Glomerular endothelial cell (primary cell): ENCODE data around the gene ARL8B. TPM values are rescaled to one million over a fixed set of nuclear protein-coding genes. Genes with fewer than 3 reads are reported as not detected.
"Not testable (repeated sequence)": the region's sequence is repeated elsewhere in the genome, so short reads cannot be mapped to it uniquely, and the experiment has no call there.

Source experiments
- DNase-seq: peaks from one replicate; pipeline ENCODE4 v3.0.0-alpha.2; 2011; ENCODE audit warnings: low read depth, low spot score; ENCODE audit errors: extremely low read depth
- total RNA-seq: library from RNA; depleted of rRNA; stranded (reverse); fragments of >200 nt; gene quantifications from 2 replicates; pipeline ENCODE4 v1.2.3, GENCODE V29; 2015

ARL8B gene
- total RNA-seq, 1 donor from 2014 or later: 50.8 TPM

DNA sequence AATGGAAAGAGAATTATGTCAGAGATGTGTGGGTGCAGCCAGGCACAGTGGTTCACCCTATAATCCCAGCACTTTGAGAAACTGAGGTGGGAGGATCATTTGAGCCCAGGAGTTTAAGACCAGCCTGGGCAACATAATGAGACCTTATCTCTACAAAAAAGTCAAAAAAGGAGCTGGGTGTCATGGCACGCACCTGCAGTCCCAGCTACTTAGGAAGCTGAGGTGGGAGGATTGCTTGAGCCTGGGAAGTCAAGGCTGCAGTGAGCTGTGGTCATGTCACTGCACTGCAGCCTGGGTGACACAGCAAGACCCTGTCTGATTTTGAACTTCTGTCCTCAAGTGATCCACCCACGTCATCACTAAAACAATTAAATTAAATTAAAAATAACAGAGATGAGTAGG lies 15.2 kb upstream of the ARL8B start:
- not testable (repeated sequence) for DNase-seq

DNA sequence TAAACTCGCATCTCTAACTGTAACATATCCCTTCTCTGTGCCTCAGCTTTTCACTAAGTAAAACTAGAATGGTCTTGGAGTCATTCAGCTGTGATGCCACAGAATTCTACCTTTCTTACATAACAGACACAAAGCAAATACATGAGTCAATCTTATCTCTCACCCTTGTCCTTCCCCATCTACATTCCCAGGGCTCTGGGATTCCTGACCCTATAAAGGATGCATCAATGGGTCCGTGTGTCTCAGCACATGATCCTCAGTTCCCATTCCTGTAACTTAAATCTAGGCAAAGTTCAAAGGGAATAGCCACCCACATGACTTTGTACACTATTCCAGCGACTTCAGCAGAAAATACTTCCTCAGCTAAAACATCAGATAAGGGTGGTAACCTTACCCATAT lies 11.8 kb upstream of the ARL8B start:
- no peak for DNase-seq

DNA sequence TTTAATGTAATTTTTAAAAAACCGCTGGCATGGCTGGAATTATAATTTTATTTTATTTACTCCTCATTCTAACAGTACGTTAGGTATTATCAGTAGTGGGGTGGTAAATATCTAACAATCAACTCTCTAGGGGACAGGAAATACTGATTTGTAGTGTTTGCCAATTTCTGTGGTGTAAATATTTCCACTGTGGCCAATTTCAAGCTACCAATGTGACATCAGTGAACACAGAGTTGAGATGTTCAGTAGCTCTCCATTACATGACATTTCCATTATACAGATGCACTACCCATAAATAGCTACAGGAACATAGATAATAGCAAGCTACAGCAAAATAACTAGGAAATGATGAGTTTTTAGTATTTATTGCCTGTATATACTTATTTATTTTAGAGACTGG lies 10.0 kb upstream of the ARL8B start:
- DNase-seq: no peak

DNA sequence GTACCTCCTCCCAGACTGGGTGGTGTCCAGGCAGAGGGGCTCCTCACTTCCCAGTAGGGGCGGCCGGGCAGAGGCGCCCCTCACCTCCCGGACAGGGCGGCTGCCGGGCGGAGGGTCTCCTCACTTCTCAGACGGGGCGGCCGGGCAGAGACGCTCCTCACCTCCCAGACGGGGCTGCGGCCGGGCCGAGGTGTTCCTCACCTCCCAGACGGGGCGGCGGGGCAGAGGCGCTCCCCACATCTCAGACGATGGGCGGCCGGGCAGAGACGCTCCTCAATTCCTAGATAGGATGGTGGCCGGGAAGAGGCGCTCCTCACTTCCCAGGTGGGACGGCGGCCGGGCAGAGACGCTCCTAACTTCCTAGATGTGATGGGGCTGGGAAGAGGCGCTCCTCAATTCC lies 8.4 kb upstream of the ARL8B start:
- not testable (repeated sequence) for DNase-seq

DNA sequence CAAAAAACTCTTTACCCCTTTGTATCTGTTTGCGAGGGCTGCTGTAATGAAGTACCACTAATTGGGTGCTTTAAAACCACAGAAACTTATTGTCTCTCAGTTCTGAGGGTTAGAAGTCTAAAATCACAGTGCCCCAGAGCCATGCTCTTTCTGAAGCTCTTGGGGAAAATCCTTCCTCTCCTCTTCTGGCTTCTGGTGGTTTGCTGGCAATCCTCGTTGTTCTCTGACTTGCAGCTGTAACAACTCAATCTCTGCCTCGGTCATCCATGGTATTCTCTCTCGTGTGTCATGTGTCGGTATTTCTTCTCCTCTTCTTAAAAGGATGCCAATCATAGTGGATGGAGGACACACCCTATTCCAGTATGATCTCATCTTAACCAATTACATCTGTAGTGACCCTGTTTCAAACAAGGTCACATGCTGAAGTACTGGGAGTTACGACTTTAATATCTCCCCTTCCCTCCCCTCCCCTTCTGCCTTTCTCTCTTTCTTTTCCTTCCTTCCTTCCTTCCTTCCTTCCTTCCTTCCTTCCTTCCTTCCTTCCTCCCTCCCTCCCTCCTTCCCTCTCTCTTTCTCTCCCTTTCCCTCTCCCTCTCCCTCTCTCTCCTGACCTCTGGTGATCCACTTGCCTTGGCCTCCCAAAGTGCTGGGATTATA lies 6.5 kb upstream of the ARL8B start:
- DNase-seq: no peak

DNA sequence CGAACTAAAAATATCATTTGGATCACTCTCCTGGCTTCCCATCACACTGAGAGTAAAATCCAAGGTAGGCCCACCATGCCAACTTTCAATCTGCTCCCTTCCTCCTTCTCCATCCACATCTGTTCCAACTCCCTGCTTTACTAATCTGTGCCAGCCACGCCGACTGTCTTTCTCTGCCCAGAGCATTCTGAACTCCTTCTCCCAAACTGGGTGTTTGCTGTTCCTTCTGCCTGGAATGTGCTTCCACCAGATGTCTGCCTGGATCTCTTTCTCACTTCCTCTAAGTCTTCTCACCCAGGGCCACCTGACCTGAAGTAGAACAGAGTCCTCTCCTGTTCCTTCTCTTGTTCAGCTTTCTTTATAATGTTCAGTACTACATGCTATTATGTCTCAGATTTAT lies 5.6 kb upstream of the ARL8B start:
- no peak for DNase-seq

DNA sequence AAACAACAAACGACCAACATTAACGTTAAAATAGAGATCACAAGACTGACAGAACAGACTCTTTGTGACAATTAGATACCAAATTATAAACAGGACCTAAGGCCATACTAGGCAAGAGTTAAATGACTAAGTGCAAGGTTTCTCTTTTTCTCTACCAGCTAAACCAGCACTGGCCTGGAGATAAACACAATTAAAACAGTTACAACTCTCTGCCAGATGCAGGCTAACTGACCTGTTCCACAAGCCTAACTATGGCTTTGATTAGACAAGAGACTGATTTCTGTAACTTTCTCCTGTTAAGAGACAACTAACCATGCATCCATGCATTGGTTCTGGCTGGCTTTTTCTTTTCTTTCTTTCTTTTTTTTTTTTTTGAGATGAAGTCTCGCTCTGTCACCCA lies 1.6 kb upstream of the ARL8B start:
- DNase-seq: no peak

DNA sequence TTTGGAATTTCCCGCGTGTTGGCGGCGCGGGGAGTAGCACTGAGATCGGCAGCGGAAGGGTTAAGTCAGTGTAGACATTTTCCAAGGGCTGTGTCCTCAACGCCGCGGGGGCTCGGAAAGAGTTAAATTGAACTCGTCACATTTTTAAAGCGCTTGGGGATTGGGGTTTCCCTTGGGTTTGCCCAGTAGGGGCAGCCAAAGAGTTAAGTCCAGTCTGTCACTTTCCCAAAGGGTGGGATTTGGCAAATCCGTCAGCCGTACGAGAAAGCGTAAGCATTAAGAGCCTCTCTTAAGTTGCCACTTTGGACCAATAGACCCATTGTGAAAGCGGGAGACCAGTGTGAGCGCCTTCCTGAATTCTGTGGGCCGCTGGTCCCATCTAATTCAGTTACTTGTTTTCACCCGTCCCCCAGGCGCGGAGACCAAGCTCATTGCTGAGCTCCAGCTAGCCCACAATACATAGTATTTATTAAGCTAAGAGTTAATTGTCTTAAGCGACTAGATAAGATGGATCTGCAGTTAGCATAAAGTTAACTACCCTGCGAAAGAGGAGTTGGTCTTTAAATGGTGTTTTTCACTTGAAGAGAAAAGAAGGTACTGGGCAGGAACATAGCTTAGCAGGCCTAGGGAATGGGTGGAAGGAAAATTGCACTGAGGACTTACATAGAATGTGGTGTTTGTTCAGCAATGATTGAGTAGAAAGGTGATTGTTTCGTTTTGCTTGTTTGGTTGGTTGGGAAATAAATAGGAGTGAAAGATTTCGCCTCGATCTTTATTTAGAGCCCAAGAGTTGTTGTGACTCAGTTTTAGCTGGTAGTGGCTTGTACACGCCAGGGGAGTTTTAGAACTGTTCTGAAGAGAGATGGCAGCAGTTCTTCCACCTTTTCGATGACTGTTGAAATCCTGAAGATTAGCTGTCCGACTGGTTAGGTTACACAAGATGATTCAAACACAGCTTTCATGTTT lies 932 bp downstream of the ARL8B start:
- DNase-seq: no peak

DNA sequence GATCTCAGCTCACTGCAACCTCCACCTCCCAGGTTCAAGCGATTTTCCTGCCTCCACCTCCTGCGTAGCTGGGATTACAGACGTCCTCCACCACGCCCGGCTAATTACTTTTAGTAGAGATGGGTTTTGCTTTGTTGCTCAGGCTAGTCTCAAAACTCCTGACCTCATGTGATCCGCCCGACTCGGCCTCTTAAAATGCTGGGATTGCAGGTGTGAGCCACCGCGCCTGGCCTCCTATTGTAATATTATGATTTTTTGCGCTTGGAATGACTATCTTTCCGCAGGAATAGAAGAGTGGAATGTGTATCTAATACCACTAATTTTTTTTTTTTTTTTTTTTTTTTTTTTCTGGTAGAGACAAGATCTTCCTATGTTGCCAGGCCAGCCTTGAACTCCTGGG lies 1.8 kb downstream of the ARL8B start:
- no peak for DNase-seq

DNA sequence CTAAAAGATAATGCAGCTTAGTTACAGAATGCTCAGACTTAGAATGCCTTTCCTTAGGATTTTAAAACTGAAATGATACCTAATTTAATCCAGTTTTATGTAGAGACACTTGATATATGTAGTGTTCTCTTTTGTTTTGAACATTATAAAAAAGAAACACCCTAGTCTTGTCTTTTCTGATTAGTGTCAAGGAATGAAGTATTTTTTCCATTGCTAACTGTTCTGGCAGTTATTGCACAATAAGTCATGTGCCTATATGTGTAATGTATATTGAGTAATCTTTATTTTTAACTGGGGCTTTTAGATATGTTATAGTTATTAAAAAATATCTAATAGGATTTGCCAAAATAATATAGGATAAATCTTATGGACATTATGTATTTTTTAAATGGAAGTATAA lies 4.5 kb downstream of the ARL8B start:
- DNase-seq: no peak

DNA sequence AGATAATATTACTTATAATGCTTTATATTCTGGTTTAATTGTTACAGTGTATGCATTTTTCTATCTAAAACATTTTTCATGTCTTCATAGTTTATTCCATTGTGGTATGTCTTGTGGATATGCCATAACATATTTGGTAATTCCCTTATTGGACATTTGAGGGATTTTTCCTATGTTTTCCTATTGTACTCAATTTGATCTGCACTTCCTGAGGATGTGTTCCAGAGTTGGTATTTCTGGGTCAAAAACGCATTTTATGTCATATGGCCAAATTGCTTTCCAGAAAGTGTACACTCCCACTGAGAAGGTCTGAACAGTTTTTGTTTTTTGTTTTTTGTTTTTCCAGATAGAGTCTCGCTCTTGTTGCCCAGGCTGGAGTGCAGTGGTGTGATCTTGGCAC lies 6.8 kb downstream of the ARL8B start:
- DNase-seq: no peak

DNA sequence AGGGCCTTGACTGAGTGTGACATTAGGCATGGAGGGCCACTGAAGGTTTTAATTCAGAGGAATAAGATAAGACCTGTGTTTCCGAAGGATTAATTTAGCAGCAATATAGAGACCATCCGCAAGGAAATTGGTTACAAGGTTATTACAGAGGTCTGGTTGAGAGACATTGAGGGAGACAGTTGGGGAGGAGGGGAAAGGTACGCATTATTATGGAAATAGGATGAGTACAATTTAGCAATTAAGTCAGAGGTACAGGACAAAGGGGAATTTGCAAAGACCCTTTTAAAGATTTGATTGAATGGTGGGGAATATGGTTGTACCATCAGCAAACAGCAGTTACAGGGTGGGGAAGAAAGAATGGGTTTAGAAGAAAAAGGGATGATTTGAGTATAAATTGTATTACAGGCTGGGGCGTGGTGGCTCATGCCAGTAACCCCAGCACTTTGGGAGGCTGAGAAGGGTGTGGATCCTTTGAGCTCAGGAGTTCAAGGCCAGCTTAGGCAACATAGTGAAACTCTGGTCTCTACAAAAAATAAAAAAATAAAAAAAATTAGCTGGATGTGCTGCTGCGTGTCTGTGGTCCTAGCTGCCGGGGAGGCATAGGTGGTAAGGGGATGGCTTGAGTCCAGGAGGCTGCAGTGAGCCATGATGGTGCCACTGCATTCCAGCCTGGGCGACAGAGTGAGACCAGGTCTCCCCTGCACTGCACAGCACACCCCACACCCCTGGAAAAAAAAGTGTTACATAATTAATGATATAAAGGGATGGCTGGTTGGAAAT lies 11.3 kb downstream of the ARL8B start:
- no peak for DNase-seq

DNA sequence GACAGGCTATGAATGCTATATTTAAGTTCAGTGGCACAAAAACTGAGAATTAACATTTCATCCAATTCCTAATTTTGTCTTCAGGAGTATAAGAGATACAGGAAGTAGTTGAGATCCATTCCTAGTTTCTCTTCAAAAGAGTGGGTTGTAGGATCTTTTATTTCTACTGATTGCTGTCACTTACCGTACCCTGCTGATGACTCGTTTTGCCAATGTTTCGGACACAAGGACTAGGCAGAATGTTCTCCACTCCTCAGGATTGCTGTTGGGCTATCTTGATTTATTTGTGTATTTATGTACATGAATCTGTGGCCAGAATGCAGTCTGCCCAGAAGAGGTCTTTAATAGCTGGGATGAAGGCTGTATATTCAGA lies 11.9 kb downstream of the ARL8B start:
- DNase-seq: no peak

DNA sequence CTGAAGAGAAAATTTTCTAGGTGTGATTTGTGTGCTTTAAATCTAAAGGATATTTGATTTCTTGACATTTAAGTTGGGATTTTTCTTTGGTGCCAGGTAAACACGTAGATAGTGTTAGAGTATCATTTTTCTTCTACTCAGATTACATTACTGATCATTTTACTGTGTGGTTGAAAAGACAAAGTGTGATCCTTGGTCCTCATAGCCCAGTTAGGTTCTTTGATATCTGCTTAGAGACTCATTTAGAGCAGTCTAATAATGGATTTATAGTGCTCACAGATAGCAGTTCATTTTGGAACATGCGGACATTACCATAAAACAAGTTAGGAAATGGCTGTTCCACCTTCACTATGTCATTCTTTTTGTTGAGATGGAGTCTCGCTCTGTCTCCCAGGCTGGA lies 12.4 kb downstream of the ARL8B start:
- no peak for DNase-seq

DNA sequence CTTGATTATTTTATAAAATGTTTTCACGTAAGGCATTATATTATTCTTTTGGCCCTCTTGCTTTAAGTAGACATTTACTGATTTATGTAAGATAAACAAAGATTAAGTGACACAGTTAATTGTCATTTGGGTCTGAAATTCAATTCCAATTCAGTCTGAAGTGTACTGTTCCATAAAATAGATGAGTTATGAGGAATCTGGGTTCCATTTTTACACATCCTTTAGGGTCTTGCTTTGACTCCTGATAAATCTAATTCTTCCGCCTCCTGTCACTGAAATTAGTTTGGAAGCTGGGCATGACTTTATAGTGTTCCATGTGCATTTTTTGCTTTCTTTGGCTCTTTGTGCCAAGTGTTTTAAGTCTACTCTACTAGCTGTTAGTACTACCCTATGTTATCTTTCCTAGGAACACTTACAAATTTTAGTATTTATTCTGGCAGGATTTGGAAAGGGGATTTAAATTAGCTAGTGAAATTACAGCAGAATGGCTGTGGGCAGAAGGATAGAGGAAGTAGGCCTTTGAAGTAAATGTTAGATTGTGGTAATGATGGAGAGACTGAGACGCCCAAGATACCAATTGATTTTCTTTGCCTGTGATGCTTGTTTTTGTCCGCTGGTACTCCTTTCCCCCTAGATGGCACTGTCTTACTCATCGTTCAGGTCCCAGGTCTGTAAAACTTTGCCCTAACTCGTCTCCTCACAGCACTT lies 14.3 kb downstream of the ARL8B start:
- DNase-seq: no peak

DNA sequence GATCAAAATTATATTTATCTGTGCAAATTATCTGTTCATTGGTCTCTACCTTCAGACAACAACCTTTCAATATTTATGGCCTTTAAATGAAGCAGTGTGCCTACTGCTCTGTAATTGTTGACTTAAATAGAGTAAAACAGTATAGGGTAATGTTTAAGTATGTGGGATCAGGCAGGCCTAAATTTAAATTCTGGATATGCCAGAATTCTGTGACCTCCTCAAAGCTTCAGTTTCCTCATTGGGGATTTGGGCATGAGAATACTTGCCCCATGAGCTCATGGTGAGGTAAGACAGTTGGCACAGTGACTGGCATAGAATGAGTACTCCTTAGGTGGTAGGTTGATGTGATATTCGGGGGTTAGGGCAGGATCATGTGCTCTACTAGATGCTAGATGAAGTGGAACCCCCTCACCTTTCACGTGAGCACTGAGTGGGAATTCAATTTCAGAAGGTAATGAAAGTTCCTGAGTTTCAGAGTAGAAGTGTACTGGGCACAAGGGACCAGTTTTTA lies 14.9 kb downstream of the ARL8B start:
- DNase-seq: no peak

DNA sequence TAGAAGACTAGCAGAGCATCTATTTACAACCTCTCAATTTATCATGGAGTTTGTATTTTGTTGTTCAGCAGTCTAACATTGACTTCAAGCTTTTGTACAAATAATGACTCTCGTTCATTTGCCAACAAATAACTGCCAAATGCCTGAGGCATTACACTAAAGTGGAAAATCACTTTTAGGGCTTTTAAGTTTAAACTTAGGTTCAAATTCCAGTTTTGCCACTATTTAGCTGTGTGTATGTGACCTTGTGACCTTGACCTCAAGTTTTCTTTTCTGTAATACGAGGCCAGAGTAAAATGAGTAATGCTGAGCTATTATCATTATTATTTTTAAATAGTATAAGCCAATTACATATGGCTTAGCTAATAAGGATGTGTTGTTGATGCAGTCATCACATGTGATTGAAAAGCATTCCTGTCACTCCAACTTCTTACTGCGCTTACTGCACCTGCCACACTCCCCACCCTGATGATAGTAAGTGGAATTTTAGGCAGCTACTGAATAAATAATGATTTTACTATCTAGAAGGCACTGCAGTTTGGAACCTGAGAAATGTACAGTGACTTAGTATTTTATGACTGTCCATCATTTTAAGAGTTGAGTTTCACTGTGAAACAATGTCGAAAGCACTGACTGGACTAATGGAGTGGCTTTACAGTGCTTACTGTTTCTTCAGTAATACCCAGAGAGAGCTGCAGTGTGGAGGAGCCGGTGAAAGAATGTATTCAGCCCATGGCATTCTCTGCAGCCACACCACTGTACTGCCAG lies 16.3 kb downstream of the ARL8B start:
- no peak for DNase-seq

DNA sequence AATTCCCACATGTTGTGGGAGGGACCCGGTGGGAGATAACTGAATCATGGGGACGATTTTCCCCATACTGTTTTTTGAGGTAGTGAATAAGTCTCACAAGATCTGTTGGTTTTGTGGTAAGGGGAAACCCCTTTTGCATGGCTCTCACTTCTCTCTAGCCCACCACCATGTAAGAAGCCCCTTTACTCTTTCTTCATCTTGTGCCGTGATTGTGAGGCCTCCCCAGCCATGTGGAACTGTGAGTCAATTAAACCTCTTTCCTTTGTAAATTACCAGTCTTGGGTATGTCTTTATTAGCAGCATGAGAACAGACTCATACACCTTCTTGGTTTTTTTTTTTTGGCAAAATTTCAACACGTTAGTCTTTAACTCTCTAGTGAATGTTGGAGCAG lies 18.1 kb downstream of the ARL8B start:
- DNase-seq: no peak

DNA sequence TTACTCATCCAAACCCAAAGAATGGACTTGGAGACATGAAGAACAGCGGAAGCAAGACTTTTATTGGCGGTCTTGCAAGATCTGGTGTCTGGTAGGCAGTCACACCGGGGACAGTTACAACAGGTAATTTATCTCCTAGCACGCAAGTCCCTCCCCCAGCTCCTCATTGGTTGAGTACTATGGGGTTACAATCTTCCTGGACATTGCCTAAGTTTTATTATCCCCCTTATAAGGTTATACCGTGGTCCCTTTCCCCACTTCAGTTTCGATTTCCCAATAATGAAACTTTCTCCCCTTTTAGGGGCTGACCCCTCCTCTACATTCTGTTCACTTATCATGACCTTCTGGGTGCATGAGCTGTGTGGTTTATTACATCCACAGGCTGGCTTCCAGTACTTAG lies 18.7 kb downstream of the ARL8B start:
- no peak for DNase-seq

DNA sequence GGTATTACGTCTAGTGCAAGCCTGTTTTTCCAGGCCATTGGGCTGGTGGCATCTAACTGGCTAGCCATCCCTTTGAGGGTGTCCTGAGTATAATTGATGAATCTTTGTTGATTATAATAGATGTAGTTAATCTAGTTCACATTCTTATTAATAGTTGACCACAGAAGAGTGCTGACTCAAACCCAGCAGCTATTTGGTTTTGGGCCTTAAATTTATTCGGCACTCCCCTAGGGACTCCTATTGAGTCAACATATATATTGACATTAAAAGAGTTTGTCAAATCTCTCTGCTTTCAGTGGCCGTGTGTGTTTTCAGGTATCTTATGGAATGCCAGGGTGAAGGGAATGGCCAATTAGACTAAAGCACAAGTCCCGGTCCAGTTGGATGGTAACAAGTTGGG lies 19.7 kb downstream of the ARL8B start:
- no peak for DNase-seq
